Right renal pelvis (tissue), 4 donors: ENCODE data around the gene MALRD1. TPM values are rescaled to one million over a fixed set of nuclear protein-coding genes. Genes with fewer than 3 reads are reported as not detected.
"Not testable (repeated sequence)": the region's sequence is repeated elsewhere in the genome, so short reads cannot be mapped to it uniquely, and the experiment has no call there.

ENCODE experiments used
- DNase-seq, 4 donors: peaks; one replicate each; pipeline ENCODE4 v3.0.0-alpha.2; 2013; ENCODE audit warnings: low read depth in 4 of 4, low spot score in 3 of 4, missing footprints in 1 of 4
- polyA plus RNA-seq, 4 donors: library from polyadenylated mRNA; unstranded; fragments of 120-200 nt; gene quantifications; one replicate each; pipeline ENCODE4 v1.2.1, GENCODE V29; 2013; ENCODE audit not compliant: insufficient read length in 4 of 4

Gene MALRD1
- polyA plus RNA-seq, 4 donors, result 1.6 to 2.8 (median 2.4) TPM

- DNase-seq, result no peak
Observed at GRCh38 chr10:19745672-19746071, 697.1 kb downstream of the MALRD1 start.

- no peak for DNase-seq
Observed at GRCh38 chr10:19749185-19749729, 700.7 kb downstream of the MALRD1 start.

- DNase-seq, result no peak
Observed at GRCh38 chr10:19750972-19751371, 702.4 kb downstream of the MALRD1 start.

- no peak for DNase-seq
Observed at GRCh38 chr10:19756919-19757318, 708.3 kb downstream of the MALRD1 start.

GRCh38 chr10:19762026-19762425 is 713.4 kb downstream of the MALRD1 start:
- DNase-seq, result no peak

- DNase-seq, result no peak
Observed at GRCh38 chr10:19764111-19764510, 715.5 kb downstream of the MALRD1 start.

- no peak for DNase-seq
Observed at GRCh38 chr10:19767876-19768275, 719.3 kb downstream of the MALRD1 start.

- not testable (repeated sequence) for DNase-seq
Observed at GRCh38 chr10:19769826-19770225, 721.2 kb downstream of the MALRD1 start.

GRCh38 chr10:19772972-19773371 is 724.4 kb downstream of the MALRD1 start:
- DNase-seq, result no peak

- DNase-seq, result no peak
Observed at GRCh38 chr10:19775296-19775695, 726.7 kb downstream of the MALRD1 start.

- no peak for DNase-seq
Observed at GRCh38 chr10:19777806-19778205, 729.2 kb downstream of the MALRD1 start.

GRCh38 chr10:19778996-19779395 is 730.4 kb downstream of the MALRD1 start:
- DNase-seq, result no peak

GRCh38 chr10:19782430-19783089 is 734.0 kb downstream of the MALRD1 start:
- no peak for DNase-seq

GRCh38 chr10:19783721-19784120 is 735.1 kb downstream of the MALRD1 start:
- DNase-seq, result no peak
